CD4-positive, alpha-beta T cell treated with Interleukin-4 for 1 hour (primary cell): Measurements from ENCODE around the gene FANCF.
A peak's percentile ranks its signal among the peaks of the same experiment; 100 is the strongest.
"Not testable (repeated sequence)": the region's sequence is repeated elsewhere in the genome, so short reads cannot be mapped to it uniquely, and the experiment has no call there.

Source experiments
- DNase-seq, 2 donors: peaks; one replicate each; pipeline ENCODE4 v3.0.0-alpha.2; 2020 to 2022

Gene FANCF, protein sequence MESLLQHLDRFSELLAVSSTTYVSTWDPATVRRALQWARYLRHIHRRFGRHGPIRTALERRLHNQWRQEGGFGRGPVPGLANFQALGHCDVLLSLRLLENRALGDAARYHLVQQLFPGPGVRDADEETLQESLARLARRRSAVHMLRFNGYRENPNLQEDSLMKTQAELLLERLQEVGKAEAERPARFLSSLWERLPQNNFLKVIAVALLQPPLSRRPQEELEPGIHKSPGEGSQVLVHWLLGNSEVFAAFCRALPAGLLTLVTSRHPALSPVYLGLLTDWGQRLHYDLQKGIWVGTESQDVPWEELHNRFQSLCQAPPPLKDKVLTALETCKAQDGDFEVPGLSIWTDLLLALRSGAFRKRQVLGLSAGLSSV

DNA sequence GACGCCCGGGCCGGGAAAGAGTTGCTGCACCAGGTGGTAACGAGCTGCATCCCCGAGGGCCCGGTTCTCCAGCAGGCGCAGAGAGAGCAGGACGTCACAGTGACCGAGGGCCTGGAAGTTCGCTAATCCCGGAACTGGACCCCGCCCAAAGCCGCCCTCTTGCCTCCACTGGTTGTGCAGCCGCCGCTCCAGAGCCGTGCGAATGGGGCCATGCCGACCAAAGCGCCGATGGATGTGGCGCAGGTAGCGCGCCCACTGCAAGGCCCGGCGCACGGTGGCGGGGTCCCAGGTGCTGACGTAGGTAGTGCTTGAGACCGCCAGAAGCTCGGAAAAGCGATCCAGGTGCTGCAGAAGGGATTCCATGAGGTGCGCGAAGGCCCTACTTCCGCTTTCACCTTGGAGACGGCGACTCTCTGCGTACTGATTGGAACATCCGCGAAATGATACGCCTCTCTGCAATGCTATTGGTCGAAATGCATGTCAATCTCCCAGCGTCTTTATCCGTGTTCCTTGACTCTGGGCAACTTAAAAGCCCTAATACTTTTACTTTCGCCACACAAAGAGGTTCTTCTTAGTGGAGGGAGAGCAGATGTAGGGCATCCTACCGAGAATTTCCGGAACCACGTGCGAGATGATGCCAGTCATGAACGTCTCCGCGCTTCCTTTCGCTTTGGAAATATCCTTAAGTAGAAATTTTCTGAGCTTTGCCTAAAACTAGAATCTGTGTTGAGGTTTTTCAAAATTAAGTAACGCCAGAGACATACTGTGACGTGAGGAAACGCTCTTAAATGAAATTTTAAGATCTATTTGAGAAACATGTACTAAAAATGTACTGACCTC lies at the start of gene FANCF:
FANCF (minus strand) TSS at position 376 of the 840 bp plus-strand sequence; CDS start at position 363, 13 bp downstream.
- DNase-seq, result peak; percentile 97 to 99

DNA sequence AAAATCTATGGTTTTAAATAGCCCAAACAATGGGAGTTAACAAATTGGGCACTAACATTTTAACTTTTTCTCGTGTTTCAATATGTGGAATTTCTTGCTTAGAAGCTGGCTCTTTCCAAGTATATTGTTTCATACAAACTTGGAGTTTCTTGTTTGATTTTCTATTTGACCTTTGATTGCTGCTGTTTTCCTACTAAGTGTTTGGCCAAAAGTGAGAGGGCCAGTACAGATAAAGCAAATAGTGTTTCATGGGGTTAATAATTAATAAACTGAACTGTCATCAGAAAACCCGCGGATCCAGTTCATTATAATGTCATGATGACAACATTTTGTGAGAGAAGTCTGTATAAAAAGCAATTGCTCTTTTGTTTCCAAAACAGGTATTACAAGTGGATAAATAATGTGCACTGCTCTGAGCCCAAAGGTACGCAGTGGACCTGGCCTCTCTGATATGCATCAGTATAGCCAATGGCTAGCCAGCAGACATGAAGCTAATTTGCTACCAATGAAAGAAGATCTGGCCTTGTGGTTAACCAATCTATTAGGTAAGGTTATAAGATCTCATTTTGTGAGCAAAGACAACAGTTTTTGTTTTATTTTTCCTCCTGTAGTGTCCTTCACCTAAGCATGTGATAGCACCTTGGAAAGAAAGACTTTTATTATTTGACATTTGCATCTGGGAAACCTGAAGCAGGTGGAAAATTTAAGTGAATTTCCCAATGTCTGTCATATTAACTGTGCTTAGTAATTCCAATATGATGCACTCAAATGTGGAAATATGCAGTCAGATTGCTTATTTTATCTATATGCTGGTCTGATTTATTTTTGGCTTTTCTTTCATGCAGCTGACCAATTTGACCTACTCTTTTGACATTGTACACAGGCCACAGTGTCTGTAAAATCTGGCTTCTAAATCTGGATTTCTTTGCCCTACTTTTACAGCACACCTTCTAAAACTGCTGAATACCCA lies 49.1 kb upstream of the FANCF start:
- no peak for DNase-seq

DNA sequence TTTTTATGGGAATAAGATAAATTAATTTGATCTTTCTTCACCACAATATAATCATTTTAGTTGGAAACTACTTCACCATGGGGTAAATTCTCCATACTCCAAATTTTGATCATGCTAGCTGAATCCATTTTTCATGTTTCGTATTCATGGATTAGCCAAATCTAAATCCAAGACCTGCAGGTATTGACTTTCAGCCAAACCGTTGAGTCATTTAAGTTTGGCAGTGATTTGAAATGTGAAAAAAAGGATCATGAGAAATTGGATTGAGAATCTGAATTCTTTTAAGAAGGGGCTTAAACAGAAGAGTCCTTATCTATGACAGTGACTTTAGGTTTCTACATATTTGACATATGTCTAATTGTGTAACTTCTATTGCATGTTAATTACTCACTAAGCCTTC lies 46.1 kb upstream of the FANCF start:
- no peak for DNase-seq

DNA sequence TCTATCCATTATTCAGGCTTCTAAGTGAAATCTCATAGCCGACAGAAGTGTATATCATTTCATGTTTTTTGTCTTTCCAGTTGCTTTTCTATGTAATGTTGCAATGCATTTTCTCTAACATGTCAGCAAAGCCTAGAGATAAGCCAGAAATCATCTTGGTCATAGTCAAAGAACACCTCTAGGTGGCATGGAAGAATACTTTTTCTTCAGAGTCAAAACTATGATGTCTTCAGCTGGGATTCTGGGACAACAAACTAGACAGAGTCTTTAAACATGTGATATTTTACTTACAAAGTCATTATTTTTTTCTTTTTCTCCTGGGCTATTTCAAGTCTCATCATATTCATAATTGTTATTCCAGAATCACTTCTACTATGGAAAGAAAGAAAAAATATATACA lies 45.2 kb upstream of the FANCF start:
- no peak for DNase-seq

DNA sequence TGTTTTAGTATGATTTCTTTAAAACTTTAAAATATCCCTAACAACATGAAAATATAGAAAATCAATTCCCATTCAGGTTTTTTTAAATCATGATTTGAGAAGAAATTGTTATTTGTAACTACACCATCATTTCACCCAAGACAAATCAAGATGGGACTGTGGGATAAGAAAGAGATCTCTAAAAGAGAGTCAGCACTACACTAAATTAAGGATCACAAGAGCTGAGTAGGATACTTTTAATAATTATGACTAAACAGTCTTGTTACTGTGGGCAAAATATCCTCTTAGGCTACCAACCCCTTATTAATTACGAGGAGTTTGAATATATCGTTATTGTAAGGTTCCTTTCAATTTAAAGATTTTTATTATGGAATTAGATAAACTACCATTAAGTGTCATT lies 43.7 kb upstream of the FANCF start:
- DNase-seq, result no peak

DNA sequence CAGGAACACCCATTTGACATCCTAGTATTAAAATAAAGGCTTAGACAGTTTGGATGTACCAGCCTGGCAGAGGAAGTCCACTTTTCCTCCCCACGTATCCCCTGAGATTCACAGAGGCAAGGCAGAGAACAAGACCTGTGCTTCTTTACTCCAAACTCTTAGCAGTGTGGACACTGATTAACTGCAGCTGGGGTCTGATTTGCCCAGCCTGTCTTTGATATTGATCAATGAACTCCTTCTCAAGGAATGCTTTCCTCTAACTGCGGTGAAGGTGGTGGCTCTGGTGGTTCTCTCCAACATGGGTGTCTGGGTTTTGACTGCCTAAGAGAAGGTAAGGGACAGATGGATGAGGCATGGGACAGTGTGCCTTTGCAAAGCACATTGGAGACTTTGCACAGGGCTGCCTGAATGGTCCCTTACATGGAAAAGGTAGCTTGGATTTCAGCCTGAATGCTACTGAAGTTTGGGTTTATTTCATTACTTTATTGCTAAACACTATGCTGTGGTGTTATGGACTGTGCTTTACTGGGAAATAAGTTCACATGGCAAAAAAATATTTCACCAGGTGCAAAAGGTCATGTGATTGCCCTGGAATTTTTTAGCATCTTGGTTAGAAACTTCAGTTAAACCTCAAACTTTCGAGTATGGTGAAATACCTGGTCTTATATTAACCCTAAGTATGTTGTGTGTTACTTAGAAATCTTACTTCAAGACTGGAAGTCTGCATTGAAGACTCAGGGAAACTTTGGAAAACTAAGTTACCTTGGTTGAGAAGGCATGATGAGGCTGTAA lies 42.6 kb upstream of the FANCF start:
- DNase-seq, result no peak

DNA sequence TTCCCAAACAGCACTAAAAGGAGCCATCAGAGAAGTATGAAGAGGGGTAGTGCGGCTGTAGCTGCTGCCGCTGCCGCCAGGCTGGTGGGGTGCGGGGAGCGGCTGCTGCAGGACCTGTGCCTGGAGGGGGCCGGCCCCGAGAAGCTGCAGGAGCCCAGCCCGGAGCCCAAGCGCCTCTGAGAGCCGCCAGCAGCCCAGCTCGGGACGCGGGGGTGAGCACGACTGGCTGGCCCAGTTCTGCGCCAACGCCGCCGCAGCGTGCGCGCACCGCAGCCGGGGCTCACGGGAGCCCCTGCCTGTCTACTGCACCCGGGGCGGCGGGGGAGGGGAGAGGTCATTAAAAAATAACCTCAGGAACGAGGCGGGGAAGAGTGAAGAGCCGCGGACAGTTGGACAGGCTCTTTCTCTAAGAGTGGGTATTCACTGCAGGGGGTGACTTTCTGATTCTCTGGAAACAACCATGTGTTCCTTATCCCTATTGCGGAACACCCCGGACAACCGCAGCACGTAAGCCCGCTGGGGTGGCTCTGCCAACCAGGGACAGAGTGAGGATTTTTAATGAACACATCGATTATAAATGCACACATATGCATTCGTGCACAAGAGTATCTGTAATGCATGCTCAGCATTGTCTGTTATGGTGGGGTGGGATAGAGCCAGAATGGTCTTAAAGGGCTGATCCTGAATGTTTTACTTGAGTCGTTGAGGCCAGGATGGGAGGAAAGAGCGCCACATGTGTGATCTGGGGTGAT lies 41.2 kb upstream of the FANCF start:
- DNase-seq, result no peak

DNA sequence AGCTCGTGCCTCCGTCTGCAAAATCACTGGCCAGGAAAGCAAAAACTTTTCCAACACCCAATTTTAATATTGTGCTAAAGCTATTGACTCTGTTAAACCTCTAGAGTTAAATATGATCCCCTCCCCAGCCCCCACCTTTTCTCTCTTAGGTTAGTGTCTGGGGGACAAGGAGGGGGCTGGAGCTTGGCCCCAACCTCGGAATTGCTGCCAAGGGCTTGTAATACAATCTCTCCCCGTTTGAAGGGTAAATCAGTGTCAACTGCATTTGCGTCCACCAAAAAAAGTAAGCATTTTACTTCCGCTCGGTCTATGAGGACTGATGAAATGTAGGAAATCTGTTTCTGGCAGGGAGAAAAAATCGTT lies 40.7 kb upstream of the FANCF start, which contains the start of gene GAS2:
GAS2 (plus strand) TSS at position 287 of the 363 bp plus-strand sequence. CDS start 8,259 bp downstream, outside the sequence.
- no peak for DNase-seq

DNA sequence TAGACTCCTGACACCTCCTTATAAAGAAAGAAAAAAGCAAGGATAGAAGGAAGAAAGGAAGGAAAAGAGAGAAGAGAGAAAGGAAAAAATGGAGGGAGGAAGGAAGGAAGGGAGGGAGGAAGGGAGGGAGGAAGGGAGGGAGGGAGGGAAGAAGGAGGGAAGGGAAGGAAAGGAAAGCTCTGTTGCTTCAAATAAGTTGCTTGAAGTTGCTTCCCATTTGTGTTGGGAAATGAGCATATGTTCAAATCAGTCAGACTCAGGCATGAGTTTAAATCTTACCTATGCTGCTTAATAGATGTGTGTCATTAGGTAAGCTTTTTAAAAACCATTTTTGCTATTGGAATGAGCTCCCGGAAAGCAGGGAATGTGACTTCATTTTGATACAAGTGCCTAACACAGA lies 34.2 kb upstream of the FANCF start:
- no peak for DNase-seq

DNA sequence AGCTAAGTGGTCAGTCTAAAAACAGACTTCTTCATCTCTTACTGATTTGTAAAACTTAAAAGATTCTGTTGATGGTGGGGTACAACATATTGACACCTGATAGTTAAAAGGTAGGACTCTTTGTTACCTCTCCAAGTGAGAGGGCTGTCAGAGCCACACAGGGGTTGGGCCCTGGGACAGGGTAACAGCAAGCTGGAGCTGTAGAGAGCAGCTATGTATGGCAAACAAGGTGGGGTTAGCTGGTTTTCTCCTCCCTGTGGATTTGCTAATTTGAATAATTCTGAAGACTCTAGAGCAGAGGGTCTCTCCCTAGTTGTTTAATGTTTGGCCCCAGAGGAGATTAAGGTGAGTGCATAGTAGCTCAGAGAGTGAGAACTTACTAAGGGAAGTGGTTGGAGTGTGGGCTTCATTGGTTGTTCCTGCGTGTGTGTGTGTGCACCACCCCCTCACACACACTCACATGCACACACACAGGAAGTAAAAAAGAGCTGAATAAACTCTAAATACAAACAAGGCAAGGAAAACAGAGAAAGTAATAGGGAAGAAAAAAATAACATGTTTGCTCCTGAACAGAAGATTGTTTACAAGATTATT lies 31.6 kb upstream of the FANCF start:
- peak in 1 of 2 donors; percentile 20 for DNase-seq

DNA sequence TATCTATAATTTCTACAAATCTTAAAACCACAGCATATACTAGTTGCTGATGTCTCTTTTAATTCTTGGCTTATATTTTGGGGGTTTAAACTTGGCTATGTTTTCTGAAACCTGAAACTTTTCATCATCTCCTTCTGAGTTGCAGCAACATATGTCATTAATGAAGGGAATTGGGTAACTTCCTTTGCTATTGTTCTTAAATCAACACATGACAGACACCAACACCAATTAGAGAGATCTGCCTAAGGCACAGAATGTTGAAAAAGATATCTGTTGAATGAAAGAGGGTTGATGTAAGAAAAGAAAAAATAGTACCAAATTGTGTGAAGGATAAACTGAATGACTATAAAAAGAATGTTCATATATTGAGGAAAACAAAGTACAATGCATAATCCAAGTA lies 30.5 kb upstream of the FANCF start:
- no peak for DNase-seq

DNA sequence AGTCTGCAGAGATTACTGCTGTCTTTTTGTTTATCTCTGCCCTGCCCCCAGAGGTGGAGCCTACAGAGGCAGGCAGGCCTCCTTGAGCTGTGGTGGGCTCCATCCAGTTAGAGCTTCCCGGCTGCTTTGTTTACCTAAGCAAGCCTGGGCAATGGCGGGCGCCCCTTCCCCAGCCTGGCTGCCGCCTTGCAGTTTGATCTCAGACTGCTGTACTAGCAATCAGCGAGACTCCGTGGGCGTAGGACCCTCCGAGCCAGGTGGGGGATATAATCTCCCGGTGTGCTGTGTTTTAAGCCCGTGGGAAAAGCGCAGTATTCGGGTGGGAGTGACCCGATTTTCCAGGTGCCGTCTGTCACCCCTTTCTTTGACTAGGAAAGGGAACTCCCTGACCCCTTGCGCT lies 26.7 kb upstream of the FANCF start:
- DNase-seq, result not testable (repeated sequence)

DNA sequence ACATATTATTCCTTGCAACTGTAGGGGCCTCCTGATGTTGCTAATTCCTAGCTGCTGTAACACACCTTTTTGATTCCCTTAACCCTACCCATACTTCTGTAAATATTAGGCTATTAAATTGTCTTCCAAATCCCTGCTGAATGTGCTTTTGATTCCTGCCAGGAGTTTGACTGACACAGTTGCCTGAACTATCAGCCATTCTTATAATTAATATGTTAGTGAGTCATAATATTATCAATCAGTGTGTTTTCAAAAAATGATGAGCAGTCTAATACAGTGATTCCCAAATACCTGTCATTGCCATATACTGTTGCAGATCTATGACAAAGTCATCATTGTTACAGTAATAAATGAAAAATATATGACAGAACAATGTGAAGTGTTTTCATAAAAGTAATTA lies 15.9 kb upstream of the FANCF start:
- no peak for DNase-seq

DNA sequence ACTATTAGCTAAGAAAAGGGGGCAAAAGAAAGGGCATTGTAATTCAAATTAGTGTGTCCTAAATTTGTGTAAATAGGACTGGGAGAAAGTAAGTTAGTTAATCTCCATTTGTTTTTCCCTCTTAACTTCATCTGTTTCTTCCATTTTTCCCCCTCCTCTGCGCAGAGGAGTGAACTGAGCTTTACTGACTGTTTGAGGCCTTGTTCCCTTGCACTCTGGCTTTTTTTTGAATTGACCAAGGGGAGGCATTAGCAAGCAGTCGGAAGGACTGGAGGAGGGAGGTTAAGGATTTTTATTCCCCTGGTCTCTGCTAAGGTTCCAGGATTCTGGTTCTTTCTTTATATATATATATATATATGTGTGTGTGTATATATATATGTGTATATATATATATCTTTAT lies 15.2 kb upstream of the FANCF start:
- no peak for DNase-seq

DNA sequence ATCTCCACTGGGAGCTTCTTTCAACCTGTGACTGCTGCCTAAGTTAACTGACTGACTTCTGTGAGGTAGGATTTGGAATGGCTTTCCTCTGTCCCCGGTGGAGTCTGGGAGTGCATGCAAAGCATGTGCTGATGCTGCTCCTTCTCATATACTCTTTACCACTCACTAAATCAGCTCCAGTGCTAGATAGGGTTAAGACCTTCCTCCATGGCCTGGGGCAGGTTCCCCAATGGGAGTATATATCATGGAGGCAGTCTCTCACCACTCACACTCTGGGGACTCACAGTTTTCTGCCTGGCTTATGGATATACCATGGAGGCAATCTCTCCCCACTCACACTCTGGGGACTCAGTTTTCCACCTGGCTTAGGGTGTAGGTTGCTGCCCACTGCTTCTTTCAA lies 10.1 kb upstream of the FANCF start:
- DNase-seq, result no peak

DNA sequence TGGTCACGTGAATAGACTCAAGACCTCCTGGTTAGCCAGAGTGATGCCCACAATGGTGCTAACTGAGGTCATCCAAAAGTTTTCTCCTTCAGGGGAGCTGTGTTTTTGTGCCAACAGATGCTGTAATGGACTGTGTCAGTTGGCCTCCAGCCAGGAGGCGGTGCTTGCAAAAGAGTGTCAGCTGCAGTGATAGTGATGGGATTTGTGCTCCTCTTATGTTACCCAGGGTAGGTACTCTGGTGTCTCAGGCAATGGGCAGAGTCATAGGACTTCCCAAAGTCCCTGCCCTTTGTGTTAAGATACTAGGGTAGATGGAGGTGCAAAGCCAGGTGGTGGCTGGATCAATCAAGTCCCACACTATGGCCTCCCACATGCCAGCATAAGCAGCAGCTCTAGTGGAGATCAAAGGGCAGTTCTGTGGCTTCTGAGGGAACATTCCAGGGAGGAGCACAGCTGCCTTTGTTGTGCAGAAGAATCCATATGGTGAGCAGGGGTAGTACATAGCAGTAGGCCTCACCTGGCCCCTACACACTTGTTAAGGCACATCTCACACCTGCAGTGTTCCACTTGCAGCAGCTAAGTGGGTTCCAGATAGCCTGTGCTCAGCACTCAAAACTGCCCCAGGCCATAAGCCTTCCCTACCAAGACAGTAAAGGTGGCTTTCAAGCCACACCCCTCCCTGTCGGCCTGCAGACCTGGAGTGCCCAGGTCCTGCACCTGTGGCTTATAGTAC lies 9.4 kb upstream of the FANCF start:
- no peak for DNase-seq

DNA sequence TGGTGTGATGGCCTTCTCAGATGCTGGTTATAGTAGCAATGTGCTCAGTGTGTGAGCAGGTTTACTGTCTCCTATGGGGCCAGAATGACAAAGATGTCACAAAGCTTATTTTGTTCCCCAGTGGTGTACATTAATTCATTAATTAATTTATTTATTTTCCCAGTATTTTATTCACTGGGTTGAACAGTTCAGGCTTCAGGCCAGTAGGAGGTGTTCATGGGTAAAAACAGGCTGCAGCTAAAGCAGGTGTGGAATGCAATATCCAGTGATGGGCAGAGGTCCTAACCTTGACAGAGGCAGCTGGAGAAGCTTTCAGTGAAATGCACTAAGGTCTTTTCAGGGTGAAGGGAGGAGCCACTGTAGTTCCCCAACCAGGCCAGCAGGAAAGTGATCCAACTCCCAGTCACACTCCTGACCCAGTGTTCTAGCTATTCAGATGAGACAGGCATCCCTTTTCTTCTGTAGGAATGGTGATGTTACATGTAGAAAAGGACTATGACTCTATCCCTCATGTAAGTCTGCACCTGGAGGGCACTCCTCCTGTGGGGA lies 7.8 kb upstream of the FANCF start:
- DNase-seq, result no peak

DNA sequence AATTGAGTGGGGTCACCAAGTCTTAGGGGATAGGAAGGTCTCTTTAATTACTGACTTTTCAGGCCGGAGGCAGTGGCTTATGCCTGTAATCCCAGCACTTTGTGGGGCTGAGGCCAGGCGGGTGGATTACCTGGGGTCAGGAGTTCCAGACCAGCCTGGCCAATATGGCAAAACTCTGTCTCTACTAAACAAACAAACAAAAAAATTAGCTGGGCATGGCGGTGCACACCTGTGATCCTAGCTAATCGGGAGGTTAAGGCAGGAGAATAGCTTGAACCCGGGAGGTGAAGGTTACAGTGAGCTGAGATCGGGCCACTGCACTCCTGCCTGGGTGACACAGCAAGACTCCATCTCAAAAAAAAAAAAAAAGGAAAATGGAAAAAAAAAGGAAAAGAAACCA lies 1.8 kb upstream of the FANCF start:
- no peak for DNase-seq

DNA sequence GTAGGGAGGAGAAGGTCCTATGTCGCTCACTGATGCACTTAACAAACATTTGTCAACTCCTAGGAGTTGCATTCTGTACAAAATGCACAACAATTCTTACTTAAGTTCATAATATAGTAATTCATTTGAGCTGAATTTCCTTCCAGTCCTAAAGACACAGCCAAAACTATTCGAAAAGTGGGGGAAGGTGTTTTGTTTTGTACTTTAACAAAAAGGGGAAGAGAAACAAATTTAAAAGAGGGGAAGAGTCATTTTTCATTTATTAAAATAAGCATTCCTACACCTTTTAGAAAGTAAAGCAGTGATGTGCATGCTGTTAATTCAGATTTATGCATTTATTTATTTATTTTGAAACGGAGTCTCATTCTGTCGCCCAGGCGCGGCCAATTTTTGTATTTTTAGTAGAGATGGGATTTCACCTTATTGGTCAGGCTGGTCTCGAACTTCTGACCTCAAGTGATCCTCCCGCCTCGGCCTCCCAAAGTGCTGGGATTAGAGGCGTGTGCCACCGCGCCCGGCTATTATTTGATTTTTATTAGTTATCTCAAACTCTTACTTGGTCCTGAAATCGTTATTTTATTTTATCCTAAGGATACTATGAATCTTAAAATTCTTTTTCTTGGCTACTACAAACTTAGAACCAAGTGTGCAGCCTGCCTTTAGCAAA lies 1.1 kb upstream of the FANCF start:
- DNase-seq, result no peak
